Activated B cell treated with CpG ODN at 0.5 μM for 24 hours (primary cell): ENCODE data around the gene TRIM2. TPM values are rescaled to one million over a fixed set of nuclear protein-coding genes. Genes with fewer than 3 reads are reported as not detected.

ENCODE experiments used
- ATAC-seq: fragments of 200-7000 bp; cut with Tn5 transposase; one replicate; pipeline ENCODE4 v1.10.0; 2021; ENCODE audit warnings: low read depth, mild to moderate bottlenecking, moderate library complexity
- CTCF ChIA-PET: fragments of 350-600 bp; sonication (Branson Sonifier 250); formaldehyde crosslinking; loops from one replicate; lab custom pipeline; 2021; ENCODE audit warnings: antibody characterized with exemption; lab: Charles Lee
- POLR2A ChIA-PET: fragments of 350-600 bp; sonication (Branson Sonifier 250); formaldehyde crosslinking; loops from one replicate; lab custom pipeline; 2021; ENCODE audit warnings: antibody characterized with exemption; lab: Charles Lee
- DNase-seq: peaks from one replicate; pipeline ENCODE4 v3.0.0; 2022
- H3K27ac Mint-ChIP-seq: one replicate; pipeline ENCODE4 v1.8.0; 2020; ENCODE audit warnings: mixed read lengths
- H3K27me3 Mint-ChIP-seq: one replicate; pipeline ENCODE4 v1.8.0; 2021; ENCODE audit warnings: mixed read lengths
- H3K36me3 Mint-ChIP-seq: one replicate; pipeline ENCODE4 v1.8.0; 2021; ENCODE audit warnings: low read depth, mixed read lengths
- H3K4me1 Mint-ChIP-seq: one replicate; pipeline ENCODE4 v1.8.0; 2021; ENCODE audit warnings: mixed read lengths
- H3K4me3 Mint-ChIP-seq: one replicate; pipeline ENCODE4 v1.8.0; 2020; ENCODE audit warnings: mild to moderate bottlenecking, mixed read lengths
- H3K9me3 Mint-ChIP-seq: one replicate; pipeline ENCODE4 v1.8.0; 2020; ENCODE audit warnings: mixed read lengths
- CTCF ChIP-seq: fragments of 200-600 bp; IDR thresholded peaks from one replicate; pipeline ENCODE4 v1.8.0; 2022; ENCODE audit warnings: antibody characterized with exemption, mild to moderate bottlenecking
- intact Hi-C: fragments of 100-400 bp; cut with micrococcal nuclease; formaldehyde crosslinking; loops from one replicate; pipeline ENCODE4 v1.15.1; 2024
- total RNA-seq: library from RNA; stranded (reverse); gene quantifications from 2 replicates; pipeline ENCODE4 v1.2.3, GENCODE V29; 2022

Gene TRIM2
- total RNA-seq, 1 donor from 2014 or later: 5.1 TPM

GRCh38 chr4:153362184-153362583, 157.9 kb downstream of the TRIM2 start:
- no peak overlapping the region for H3K27ac Mint-ChIP-seq
- intact Hi-C loops: no loop called here
- no peak for ATAC-seq
- peaks cover 6% of the 10 kb centered on the region for H3K4me1 Mint-ChIP-seq
- no peaks in the 10 kb centered on the region for H3K36me3 Mint-ChIP-seq
- no peaks in the 10 kb centered on the region for H3K27me3 Mint-ChIP-seq
- ChIA-PET POLR2A (no interaction called here), CTCF (no interaction called here)
- DNase-seq: no peak
- H3K9me3 Mint-ChIP-seq: peaks cover 2% of the 10 kb centered on the region
- no peak overlapping the region for H3K4me3 Mint-ChIP-seq
- TF ChIP-seq CTCF: no peak

- Mint-ChIP-seq H3K27ac (no peak overlapping the region), H3K9me3 (peaks cover 2% of the 10 kb centered on the region), H3K4me1 (peaks cover 6% of the 10 kb centered on the region), H3K36me3 (no peaks in the 10 kb centered on the region), H3K4me3 (no peak overlapping the region), H3K27me3 (no peaks in the 10 kb centered on the region)
- intact Hi-C loops: no loop called here
- TF ChIP-seq CTCF: no peak
- ChIA-PET CTCF (interaction anchor here (1.3 kb wide), 1 partner anchor 386 kb away, joined by 4 read pairs; no protein-coding TSS in a partner anchor), POLR2A (no interaction called here)
- ATAC-seq (no peak), DNase-seq (no peak)
These were observed 159.8 kb downstream of the TRIM2 start for GRCh38 chr4:153364061-153364460.

DNA sequence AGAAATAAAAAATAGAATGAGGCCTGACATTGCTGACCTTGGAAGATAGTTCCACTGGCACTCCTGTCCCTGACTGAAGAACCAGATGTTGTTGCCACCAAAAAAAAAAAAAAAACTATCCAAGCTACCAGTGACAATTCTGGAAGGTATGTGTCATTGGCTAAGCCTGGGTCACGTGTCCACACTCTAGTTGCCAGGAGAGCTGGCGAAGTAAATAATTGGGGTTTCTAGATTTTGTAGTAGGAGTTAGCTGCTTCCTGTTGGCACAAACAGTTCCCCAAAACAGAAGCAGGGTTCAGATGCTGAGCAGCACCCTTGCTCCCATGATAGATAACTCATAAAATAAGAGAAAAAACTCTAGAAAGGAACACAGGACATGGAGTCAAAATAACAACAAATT, 160.8 kb downstream of the TRIM2 start:
- no peak for DNase-seq
- no peak overlapping the region for H3K27ac Mint-ChIP-seq
- ChIA-PET CTCF (interaction anchor here (0.6 to 1.3 kb wide), 2 partner anchors 244 to 385 kb away, joined by 4 read pairs; no protein-coding TSS in a partner anchor), POLR2A (no interaction called here)
- no peak for TF ChIP-seq CTCF
- H3K4me1 Mint-ChIP-seq: peaks cover 6% of the 10 kb centered on the region
- H3K36me3 Mint-ChIP-seq: no peaks in the 10 kb centered on the region
- ATAC-seq: no peak
- H3K27me3 Mint-ChIP-seq: no peaks in the 10 kb centered on the region
- intact Hi-C loops: loop anchor here (5.0 kb wide), 1 partner anchor 42 kb away; no protein-coding TSS in a partner anchor
- H3K9me3 Mint-ChIP-seq: peaks cover 2% of the 10 kb centered on the region
- H3K4me3 Mint-ChIP-seq: no peak overlapping the region

GRCh38 chr4:153366486-153366885, 162.2 kb downstream of the TRIM2 start:
- H3K27me3 Mint-ChIP-seq: no peaks in the 10 kb centered on the region
- no peak overlapping the region for H3K27ac Mint-ChIP-seq
- peaks cover 6% of the 10 kb centered on the region for H3K4me1 Mint-ChIP-seq
- no peak for TF ChIP-seq CTCF
- H3K36me3 Mint-ChIP-seq: no peaks in the 10 kb centered on the region
- H3K9me3 Mint-ChIP-seq: peaks cover 2% of the 10 kb centered on the region
- POLR2A ChIA-PET: no interaction called here
- DNase-seq: no peak
- ATAC-seq: no peak
- intact Hi-C loops: loop anchor here (5.0 kb wide), 1 partner anchor 41 kb away; no protein-coding TSS in a partner anchor
- no peak overlapping the region for H3K4me3 Mint-ChIP-seq
- CTCF ChIA-PET: no interaction called here

DNA sequence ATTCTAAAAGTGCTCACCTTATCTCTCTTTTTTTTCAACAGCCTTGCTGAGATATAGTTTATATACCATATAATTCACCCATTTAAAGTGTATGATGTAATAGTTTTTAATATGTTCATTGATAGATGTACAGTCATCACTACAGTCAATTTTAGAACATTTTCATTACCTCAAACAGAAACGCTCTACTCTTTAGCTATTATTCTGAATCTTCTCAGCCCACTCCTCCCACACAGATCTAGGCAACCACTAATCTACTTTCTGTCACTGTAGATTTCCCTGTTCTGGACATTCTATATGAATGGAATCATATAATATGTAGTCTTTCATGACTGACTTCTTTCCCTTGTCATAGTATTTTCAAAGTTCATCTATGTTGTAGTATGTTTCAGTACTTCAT, 162.8 kb downstream of the TRIM2 start:
- H3K27ac Mint-ChIP-seq: no peak overlapping the region
- no peaks in the 10 kb centered on the region for H3K36me3 Mint-ChIP-seq
- peaks cover 2% of the 10 kb centered on the region for H3K9me3 Mint-ChIP-seq
- H3K4me1 Mint-ChIP-seq: peaks cover 6% of the 10 kb centered on the region
- ATAC-seq (no peak), DNase-seq (no peak)
- H3K27me3 Mint-ChIP-seq: no peaks in the 10 kb centered on the region
- H3K4me3 Mint-ChIP-seq: no peak overlapping the region
- CTCF ChIA-PET: no interaction called here
- TF ChIP-seq CTCF: no peak
- POLR2A ChIA-PET: no interaction called here
- intact Hi-C loops: loop anchor here (1.0 to 5.0 kb wide), 2 partner anchors 19 to 40 kb away; no protein-coding TSS in a partner anchor
